PC-3 (cell line): Measurements from ENCODE around the gene TANC1.

Experiments used
- CTCF ChIP-seq: fragments of 300-600 bp; sonication (generic); conservative IDR thresholded peaks from 2 replicates; pipeline ENCODE4 v1.5.1; 2017; ENCODE audit warnings: antibody characterized with exemption, low read depth, mild to moderate bottlenecking, low read length
- EZH2 ChIP-seq: fragments of 300-600 bp; sonication (generic); IDR thresholded peaks from one replicate; pipeline ENCODE4 v1.6.1; 2017; ENCODE audit warnings: antibody characterized with exemption, mild to moderate bottlenecking, low read length; ENCODE audit not compliant: unreplicated experiment
- EZH2phosphoT487 ChIP-seq: fragments of 300-600 bp; sonication (generic); IDR thresholded peaks from 2 replicates; pipeline ENCODE4 v1.6.1; 2018; ENCODE audit warnings: mild to moderate bottlenecking, antibody characterized with exemption, low read length, borderline replicate concordance

GRCh38 chr2:159206736-159207380, 238.4 kb downstream of the TANC1 start:
- no peak for TF ChIP-seq EZH2phosphoT487
- no peak for TF ChIP-seq CTCF
- TF ChIP-seq EZH2: no peak
